Astrocyte (in vitro differentiated cells and primary cell): Measurements from ENCODE around the gene UBALD1. TPM values are rescaled to one million over a fixed set of nuclear protein-coding genes. Genes with fewer than 3 reads are reported as not detected.

Source experiments
- DNase-seq: peaks from one replicate; pipeline ENCODE4 v3.0.0-alpha.2; 2010; ENCODE audit warnings: low read depth
- FAIRE-seq: peaks from 2 replicates; lab custom pipeline; 2011; peaks lifted over from hg19 to GRCh38; lab: Jason Lieb, UNC
- H2AFZ ChIP-seq: 2 replicates; pipeline ENCODE4 v1.6.0; 2012; ENCODE audit warnings: low read depth, low read length, inconsistent platforms
- H3K27ac ChIP-seq: 2 replicates; pipeline ENCODE4 v1.5.1; 2011; ENCODE audit warnings: low read depth, low read length, inconsistent platforms
- H3K27me3 ChIP-seq: 2 replicates; pipeline ENCODE4 v1.6.0; 2011; ENCODE audit warnings: low read length, inconsistent platforms; ENCODE audit not compliant: insufficient read depth
- H3K36me3 ChIP-seq: 2 replicates; pipeline ENCODE4 v1.5.1; 2011; ENCODE audit warnings: low read length, inconsistent platforms; ENCODE audit not compliant: insufficient read depth
- H3K4me1 ChIP-seq: 2 replicates; pipeline ENCODE4 v1.5.1; 2011; ENCODE audit warnings: low read length, inconsistent platforms; ENCODE audit not compliant: insufficient read depth
- H3K4me2 ChIP-seq: 2 replicates; pipeline ENCODE4 v1.6.0; 2012; ENCODE audit warnings: low read length, inconsistent platforms
- H3K4me3 ChIP-seq: 2 replicates; pipeline ENCODE4 v1.5.1; 2011; ENCODE audit warnings: low read depth, mild to moderate bottlenecking, low read length, inconsistent platforms; ENCODE audit not compliant: insufficient read depth
- H3K79me2 ChIP-seq: 2 replicates; pipeline ENCODE4 v1.6.0; 2012; ENCODE audit warnings: mild to moderate bottlenecking, low read length, inconsistent platforms; ENCODE audit not compliant: insufficient read depth
- H3K9ac ChIP-seq: 2 replicates; pipeline ENCODE4 v1.6.0; 2012; ENCODE audit warnings: mild to moderate bottlenecking, low read length, inconsistent platforms
- H3K9me3 ChIP-seq: 2 replicates; pipeline ENCODE4 v1.5.1; 2012; ENCODE audit warnings: low read depth, mild to moderate bottlenecking, low read length, inconsistent platforms; ENCODE audit not compliant: insufficient read depth
- H4K20me1 ChIP-seq: 2 replicates; pipeline ENCODE4 v1.6.0; 2012; ENCODE audit warnings: low read length, inconsistent platforms; ENCODE audit not compliant: insufficient read depth
- H3K27ac Mint-ChIP-seq: one replicate; pipeline ENCODE4 v1.8.0; 2021; ENCODE audit warnings: mild to moderate bottlenecking, mixed read lengths; ENCODE audit not compliant: unreplicated experiment
- H3K27me3 Mint-ChIP-seq: one replicate; pipeline ENCODE4 v1.8.0; 2021; ENCODE audit warnings: low read depth, mixed read lengths; ENCODE audit not compliant: unreplicated experiment
- H3K36me3 Mint-ChIP-seq: one replicate; pipeline ENCODE4 v1.8.0; 2021; ENCODE audit warnings: low read depth, mixed read lengths; ENCODE audit not compliant: unreplicated experiment
- H3K4me1 Mint-ChIP-seq: one replicate; pipeline ENCODE4 v1.8.0; 2021; ENCODE audit warnings: low read depth, mixed read lengths; ENCODE audit not compliant: unreplicated experiment
- H3K4me3 Mint-ChIP-seq: one replicate; pipeline ENCODE4 v1.8.0; 2021; ENCODE audit warnings: mild to moderate bottlenecking, moderate library complexity, mixed read lengths; ENCODE audit not compliant: unreplicated experiment
- H3K9me3 Mint-ChIP-seq: one replicate; pipeline ENCODE4 v1.8.0; 2021; ENCODE audit warnings: mild to moderate bottlenecking, mixed read lengths; ENCODE audit not compliant: unreplicated experiment
- CTCF ChIP-seq: IDR thresholded peaks from 2 replicates; pipeline ENCODE4 v1.5.1; 2011; ENCODE audit warnings: low read depth, mild to moderate bottlenecking, inconsistent platforms, low read length, moderate library complexity; ENCODE audit not compliant: insufficient read depth
- EZH2 ChIP-seq: IDR thresholded peaks from 2 replicates; pipeline ENCODE4 v1.6.1; 2012; ENCODE audit warnings: mild to moderate bottlenecking, low read length, inconsistent platforms; ENCODE audit not compliant: insufficient read depth
- total RNA-seq: library from RNA; stranded (reverse); gene quantifications from 2 replicates; pipeline ENCODE4 v1.2.1, GENCODE V29; 2021

Gene UBALD1
- total RNA-seq, 1 donor from 2014 or later: 53.0 TPM

GRCh38 chr16:4647644-4647980 is 32.9 kb upstream of the UBALD1 start:
- Mint-ChIP-seq H3K36me3 (peaks cover 27% of the 10 kb centered on the region), H3K9me3 (no peaks in the 10 kb centered on the region), H3K4me1 (no peaks in the 10 kb centered on the region), H3K4me3 (no peak overlapping the region), H3K27ac (no peak overlapping the region), H3K27me3 (no peaks in the 10 kb centered on the region)
- Histone ChIP-seq H4K20me1 (peaks cover 85% of the 10 kb centered on the region), H3K4me1 (no peaks in the 10 kb centered on the region), H3K4me3 (no peak overlapping the region), H3K36me3 (no peaks in the 10 kb centered on the region), H3K79me2 (peaks cover 75% of the 10 kb centered on the region), H3K27me3 (no peaks in the 10 kb centered on the region), H3K9ac (no peak overlapping the region), H3K27ac (no peak overlapping the region), H3K9me3 (no peaks in the 10 kb centered on the region), H3K4me2 (no peak overlapping the region), H2AFZ (no peak overlapping the region)
- no peak for DNase-seq
- no peak for FAIRE-seq
- TF ChIP-seq EZH2 (no peak), CTCF (no peak)

- Histone ChIP-seq H3K27me3 (no peaks in the 10 kb centered on the region), H3K9ac (no peak overlapping the region), H3K36me3 (no peaks in the 10 kb centered on the region), H3K79me2 (peaks cover 81% of the 10 kb centered on the region), H3K4me2 (no peak overlapping the region), H3K4me3 (no peak overlapping the region), H3K9me3 (no peaks in the 10 kb centered on the region), H4K20me1 (peaks cover 90% of the 10 kb centered on the region), H3K27ac (no peak overlapping the region), H2AFZ (no peak overlapping the region), H3K4me1 (no peaks in the 10 kb centered on the region)
- DNase-seq (no peak), FAIRE-seq (no peak)
- Mint-ChIP-seq H3K27ac (no peak overlapping the region), H3K36me3 (peaks cover 27% of the 10 kb centered on the region), H3K9me3 (no peaks in the 10 kb centered on the region), H3K4me1 (no peaks in the 10 kb centered on the region), H3K27me3 (no peaks in the 10 kb centered on the region), H3K4me3 (no peak overlapping the region)
- TF ChIP-seq EZH2: no peak
- no peak for TF ChIP-seq CTCF
These were observed 32.3 kb upstream of the UBALD1 start for GRCh38 chr16:4646773-4647643.

GRCh38 chr16:4641895-4642294 is 27.2 kb upstream of the UBALD1 start:
- TF ChIP-seq CTCF (no peak), EZH2 (no peak)
- peaks cover 4% of the 10 kb centered on the region for H3K4me1 ChIP-seq
- Mint-ChIP-seq H3K9me3 (no peaks in the 10 kb centered on the region), H3K27me3 (no peaks in the 10 kb centered on the region), H3K4me3 (no peak overlapping the region), H3K36me3 (peaks cover 12% of the 10 kb centered on the region), H3K4me1 (peaks cover 11% of the 10 kb centered on the region), H3K27ac (no peak overlapping the region)
- peaks cover 99% of the 10 kb centered on the region for H3K79me2 ChIP-seq
- no peak overlapping the region for H3K27ac ChIP-seq
- DNase-seq: no peak
- no peaks in the 10 kb centered on the region for H3K9me3 ChIP-seq
- H3K9ac ChIP-seq: no peak overlapping the region
- no peak overlapping the region for H2AFZ ChIP-seq
- peaks cover 95% of the 10 kb centered on the region for H4K20me1 ChIP-seq
- no peaks in the 10 kb centered on the region for H3K27me3 ChIP-seq
- no peaks in the 10 kb centered on the region for H3K36me3 ChIP-seq
- no peak overlapping the region for H3K4me2 ChIP-seq
- no peak overlapping the region for H3K4me3 ChIP-seq
- no peak for FAIRE-seq
